Measurements from ENCODE around the gene MSL1. TPM values are rescaled to one million over a fixed set of nuclear protein-coding genes. Genes with fewer than 3 reads are reported as not detected.

The MSL1 gene
- total and polyA plus RNA-seq, 8 donors, result 21.0 to 105 (median 33.5) TPM

GRCh38 chr17:40097087-40097486 lies 24.7 kb upstream of the MSL1 start:
- ATAC-seq, result no peak
- Histone ChIP-seq H3K27ac (peak overlapping the region in 3 of 4 donors; percentile 94 to 99 (median 96)), H3K36me3 (peaks cover 0 to 42% (median 31%) of the 10 kb centered on the region in 3 donors), H3K27me3 (no peaks in the 10 kb centered on the region), H3K4me1 (peaks cover 25 to 33% (median 26%) of the 10 kb centered on the region in 3 donors), H3K9me3 (no peaks in the 10 kb centered on the region), H3K4me3 (peak overlapping the region in 2 of 4 donors; percentile 39 to 79)
- intact Hi-C loops (cut with DNase I), result no loop called here
- WGBS, 2 donors, result 70 to 73% methylated on average over 10 of the region's 10 CpGs
- FAIRE-seq, result no peak
- TF ChIP-seq CTCF (IDR thresholded peaks at IDR 0.05), result no peak
- peak in 2 of 6 donors; percentile 56 to 60 for DNase-seq

GRCh38 chr17:40097931-40098845 lies 23.6 kb upstream of the MSL1 start:
- no peak for FAIRE-seq
- Histone ChIP-seq H3K27ac (peak overlapping the region; percentile 94 to 99 (median 96)), H3K9me3 (no peaks in the 10 kb centered on the region), H3K27me3 (no peaks in the 10 kb centered on the region), H3K4me3 (peak overlapping the region in 2 of 4 donors; percentile 39 to 79), H3K4me1 (peaks cover 34 to 40% (median 35%) of the 10 kb centered on the region in 3 donors), H3K36me3 (peaks cover 0 to 37% (median 28%) of the 10 kb centered on the region in 3 donors)
- ATAC-seq, result peak; percentile 24 to 42 (median 32)
- WGBS, 2 donors, result 7 to 9% methylated on average over 9 of the region's 9 CpGs
- intact Hi-C loops (cut with DNase I), result no loop called here
- DNase-seq, result peak; percentile 72 to 91 (median 90)
- TF ChIP-seq CTCF (IDR thresholded peaks at IDR 0.05), result no peak

- peaks cover 41 to 48% (median 43%) of the 10 kb centered on the region in 3 donors for H3K4me1 ChIP-seq
These were observed 22.7 kb upstream of the MSL1 start for GRCh38 chr17:40098846-40099618.

More at GRCh38 chr17:40098846-40099618, 22.7 kb upstream of the MSL1 start:
- H3K36me3 ChIP-seq, result peaks cover 0 to 29% (median 24%) of the 10 kb centered on the region in 3 donors
- H3K27ac ChIP-seq, result peak overlapping the region; percentile 94 to 99 (median 96)
- no peak for TF ChIP-seq CTCF (IDR thresholded peaks at IDR 0.05)
- peak overlapping the region; percentile 45 to 79 (median 63) for H3K4me3 ChIP-seq
- no peak for FAIRE-seq
- WGBS, 2 donors, result 0 to 1% methylated on average over 44 to 52 of the region's 52 CpGs
- ATAC-seq, result peak; percentile 64 to 76 (median 72)
- intact Hi-C loops (cut with DNase I), result no loop called here
- H3K27me3 ChIP-seq, result no peaks in the 10 kb centered on the region
- H3K9me3 ChIP-seq, result no peaks in the 10 kb centered on the region
- DNase-seq, result peak; percentile 99 to 100 (median 100)

Measured in pancreas (tissue), 10 donors.